DOHH2 (cell line): ENCODE data around the gene KIF1A.

Experiments
- CTCF ChIP-seq: fragments of 200-600 bp; sonication (generic); IDR thresholded peaks from one replicate; pipeline ENCODE4 v1.5.1; 2014; ENCODE audit warnings: antibody characterized with exemption, mild to moderate bottlenecking, low read depth, low read length; ENCODE audit not compliant: poor library complexity, severe bottlenecking
- EZH2phosphoT487 ChIP-seq: fragments of 200-600 bp; sonication (generic); IDR thresholded peaks from 2 replicates; pipeline ENCODE4 v1.6.1; 2017; ENCODE audit warnings: borderline replicate concordance, mild to moderate bottlenecking, antibody characterized with exemption, low read length, moderate library complexity, mixed read lengths

- no peak for TF ChIP-seq CTCF
- TF ChIP-seq EZH2phosphoT487 = no peak
Measured at GRCh38 chr2:240762249-240762648, 57.8 kb downstream of the KIF1A start.
